A549 (cell line): Measurements from ENCODE around the gene CNIH3. TPM values are rescaled to one million over a fixed set of nuclear protein-coding genes. Genes with fewer than 3 reads are reported as not detected.

ENCODE experiments used
- ATAC-seq, 2 experiments: fragments of 200-7000 bp in 1 of 2; fragments of >200 bp in 1 of 2; cut with Nextera tagmentation in 1 of 2; cut with Tn5 transposase in 1 of 2; 3 replicates each; pipeline versions ENCODE4 v1.8.0 to v1.9.1; 2018 to 2020; ENCODE audit warnings: mild to moderate bottlenecking in 1 of 2, moderate library complexity in 1 of 2
- CTCF ChIA-PET: fragments of 300-600 bp; sonication (Branson Sonifier 250); formaldehyde crosslinking; extraction: SDS; loops from one replicate; lab custom pipeline; 2021; ENCODE audit warnings: antibody characterized with exemption, inconsistent platforms; lab: Yijun Ruan, JAX
- POLR2A ChIA-PET: fragments of 350-600 bp; formaldehyde crosslinking; extraction: SDS; loops from one replicate; lab custom pipeline; 2021; ENCODE audit warnings: antibody characterized with exemption, inconsistent platforms; lab: Yijun Ruan, JAX
- DNase-seq, 2 experiments: peaks; one replicate each; pipeline versions ENCODE4 v3.0.0 to v3.0.0-alpha.2; 2011 to 2016; ENCODE audit warnings: low read depth in 1 of 2, low spot score in 1 of 2
- FAIRE-seq: peaks from 2 replicates; lab custom pipeline; 2011; peaks lifted over from hg19 to GRCh38; lab: Jason Lieb, UNC
- H3K27ac ChIP-seq, 2 experiments: fragments of >200 bp; sonication (Bioruptor Twin); formaldehyde crosslinking; 3 replicates each; pipeline ENCODE4 v1.5.1; 2016 to 2017
- H3K4me1 ChIP-seq: fragments of >200 bp; sonication (Bioruptor Twin); formaldehyde crosslinking; 3 replicates; pipeline ENCODE4 v1.6.1; 2016
- H3K4me2 ChIP-seq: fragments of >200 bp; sonication (Bioruptor Twin); formaldehyde crosslinking; 3 replicates; pipeline ENCODE4 v1.6.1; 2016
- H3K4me3 ChIP-seq: fragments of >200 bp; sonication (Bioruptor Twin); formaldehyde crosslinking; 3 replicates; pipeline ENCODE4 v1.5.1; 2016
- H3K9me3 ChIP-seq: fragments of >200 bp; sonication (Bioruptor Twin); formaldehyde crosslinking; 3 replicates; pipeline ENCODE4 v1.6.1; 2016
- ATOH8 ChIP-seq: fragments of 250-450 bp; sonication (Bioruptor Pico); IDR thresholded peaks from 2 replicates; pipeline ENCODE4 v1.5.0; 2020; ENCODE audit warnings: low read depth, mild to moderate bottlenecking, moderate library complexity
- CHD2 ChIP-seq: fragments of 150-350 bp; IDR thresholded peaks from 2 replicates; pipeline ENCODE4 v1.6.1; 2014; ENCODE audit warnings: low read length; ENCODE audit not compliant: partially characterized antibody
- CTCF ChIP-seq: fragments of >200 bp; sonication (Bioruptor Twin); formaldehyde crosslinking; IDR thresholded peaks from 3 replicates; pipeline ENCODE4 v1.5.1; 2016
- EHMT2 ChIP-seq: fragments of 200-600 bp; sonication (generic); IDR thresholded peaks from 2 replicates; pipeline ENCODE4 v1.6.1; 2016; ENCODE audit warnings: antibody characterized with exemption, low read depth, mild to moderate bottlenecking, moderate library complexity
- EP300 ChIP-seq, 2 experiments: fragments of >200 bp; sonication (Bioruptor Twin); formaldehyde crosslinking; IDR thresholded peaks; 2 replicates in 1 of 2; 3 replicates in 1 of 2; pipeline ENCODE4 v1.6.1; 2016 to 2017
- ESRRA ChIP-seq: fragments of 150-350 bp; IDR thresholded peaks from 2 replicates; pipeline ENCODE4 v1.6.1; 2014; ENCODE audit warnings: mild to moderate bottlenecking, low read length, borderline replicate concordance
- FOSL2 ChIP-seq, 2 experiments: fragments of 450-650 bp in 1 of 2; fragments of >200 bp in 1 of 2; sonication (Bioruptor Twin) in 1 of 2; formaldehyde crosslinking; IDR thresholded peaks; 2 replicates each; pipeline versions ENCODE4 v1.5.0 to v1.6.1; 2016 to 2020; ENCODE audit warnings: mild to moderate bottlenecking in 1 of 2, moderate library complexity in 1 of 2
- GATA3 ChIP-seq: IDR thresholded peaks from 2 replicates; pipeline ENCODE4 v1.6.1; 2012; ENCODE audit warnings: borderline replicate concordance
- HES2 ChIP-seq: fragments of >200 bp; sonication (Bioruptor Twin); formaldehyde crosslinking; IDR thresholded peaks from 2 replicates; pipeline ENCODE4 v1.6.1; 2016
- HEYL ChIP-seq: fragments of 250-450 bp; sonication (Bioruptor Pico); IDR thresholded peaks from 2 replicates; pipeline ENCODE4 v1.8.0; 2021; ENCODE audit warnings: mild to moderate bottlenecking, moderate library complexity
- HMGXB4 ChIP-seq: fragments of 250-450 bp; sonication (Bioruptor Pico); IDR thresholded peaks from 2 replicates; pipeline ENCODE4 v1.5.0; 2021; ENCODE audit warnings: mild to moderate bottlenecking, moderate library complexity, borderline replicate concordance
- JUN ChIP-seq, 2 experiments: fragments of >200 bp; sonication (Bioruptor Twin); formaldehyde crosslinking; IDR thresholded peaks; 2 replicates in 1 of 2; 3 replicates in 1 of 2; pipeline ENCODE4 v1.6.1; 2016 to 2017
- MAX ChIP-seq: IDR thresholded peaks from 2 replicates; pipeline ENCODE4 v1.6.1; 2012
- MYC ChIP-seq: IDR thresholded peaks from 2 replicates; pipeline ENCODE4 v1.6.1; 2012; ENCODE audit warnings: mild to moderate bottlenecking, inconsistent platforms, low read length, improper control_type of control experiment, borderline replicate concordance
- NR3C1 ChIP-seq: fragments of >200 bp; sonication (Bioruptor Twin); formaldehyde crosslinking; IDR thresholded peaks from 3 replicates; pipeline ENCODE4 v1.6.1; 2017
- PHF8 ChIP-seq: fragments of 200-600 bp; sonication (generic); IDR thresholded peaks from 2 replicates; pipeline ENCODE4 v1.6.1; 2016; ENCODE audit warnings: low read depth, mild to moderate bottlenecking, antibody characterized with exemption, moderate library complexity, borderline replicate concordance
- POLR2A ChIP-seq: IDR thresholded peaks from 2 replicates; pipeline ENCODE4 v1.6.1; 2012; ENCODE audit warnings: mild to moderate bottlenecking, low read length
- REST ChIP-seq: fragments of 200-600 bp; sonication (generic); IDR thresholded peaks from 2 replicates; pipeline ENCODE4 v1.6.1; 2016; ENCODE audit warnings: antibody characterized with exemption, mild to moderate bottlenecking, moderate library complexity
- RFX5 ChIP-seq: fragments of 450-650 bp; IDR thresholded peaks from 2 replicates; pipeline ENCODE4 v1.7.1; 2014; ENCODE audit warnings: antibody characterized with exemption, mild to moderate bottlenecking, moderate library complexity
- SREBF2 ChIP-seq: fragments of 450-650 bp; IDR thresholded peaks from 2 replicates; pipeline ENCODE4 v1.6.1; 2014; ENCODE audit warnings: mild to moderate bottlenecking, moderate library complexity
- TFCP2L1 ChIP-seq: fragments of 250-450 bp; sonication (Bioruptor Pico); IDR thresholded peaks from 2 replicates; pipeline ENCODE4 v1.5.0; 2021; ENCODE audit warnings: mild to moderate bottlenecking
- USF2 ChIP-seq: fragments of 450-650 bp; IDR thresholded peaks from 2 replicates; pipeline ENCODE4 v1.6.1; 2014; ENCODE audit warnings: antibody characterized with exemption
- ZC3H11A ChIP-seq: fragments of 450-650 bp; IDR thresholded peaks from 2 replicates; pipeline ENCODE4 v1.6.1; 2014; ENCODE audit warnings: antibody characterized with exemption, mild to moderate bottlenecking
- ZFP36 ChIP-seq: fragments of 450-650 bp; IDR thresholded peaks from 2 replicates; pipeline ENCODE4 v1.6.1; 2014; ENCODE audit warnings: borderline replicate concordance; ENCODE audit not compliant: partially characterized antibody
- ZNF302 ChIP-seq: fragments of 250-450 bp; sonication (Bioruptor Pico); IDR thresholded peaks from 2 replicates; pipeline ENCODE4 v1.9.0; 2021; ENCODE audit warnings: inconsistent platforms, mild to moderate bottlenecking, moderate library complexity
- WGBS: methylation state at CpG from one replicate; pipeline ENCODE4 v1.1.6; 2017; ENCODE audit errors: missing lambda C conversion rate; 5-methylcytosine and 5-hydroxymethylcytosine counted together
- polyA plus RNA-seq, 4 experiments: library from polyadenylated mRNA; depleted of rRNA in 3 of 4; stranded (reverse); fragments of >200 nt; fragmentation: RNase III in 1 of 4; extraction: RNeasy Plus Mini Kit Qiagen cat#74134 plus additional on column Dnase treatment in 1 of 4; gene quantifications; 2 replicates in 3 of 4; 3 replicates in 1 of 4; pipeline ENCODE4 v1.2.3, GENCODE V29; 2011 to 2017

The CNIH3 gene
- polyA plus RNA-seq, 2 of the 4 experiments (the other 2 are of a cell fraction) = 0.61 to 0.85 TPM

- Histone ChIP-seq H3K4me3 (no peak overlapping the region), H3K4me2 (no peak overlapping the region), H3K4me1 (no peaks in the 10 kb centered on the region), H3K9me3 (no peaks in the 10 kb centered on the region), H3K27ac (no peak overlapping the region)
- no peak for TF ChIP-seq PHF8
- no peak for TF ChIP-seq EHMT2
- TF ChIP-seq ESRRA = no peak
- no peak for TF ChIP-seq JUN (IDR thresholded peaks at IDR 0.05)
- TF ChIP-seq HMGXB4 (CRISPR knock-in tag) = no peak
- TF ChIP-seq HES2 = no peak
- TF ChIP-seq REST = no peak
- no peak for TF ChIP-seq MAX
- TF ChIP-seq CTCF = no peak
- TF ChIP-seq HEYL = no peak
- ChIA-PET POLR2A (no interaction called here), CTCF (interaction anchor here (1.4 to 10.3 kb wide), 5 partner anchors 43 to 283 kb away, joined by 3 to 126 read pairs (median 4); no protein-coding TSS in a partner anchor)
- 77% methylated on average over 5 of the region's 5 CpGs for WGBS
- FAIRE-seq = no peak
- no peak for ATAC-seq
- DNase-seq = no peak
Measured at GRCh38 chr1:224639426-224639975, 23.4 kb downstream of the CNIH3 start.

- Histone ChIP-seq H3K9me3 (no peaks in the 10 kb centered on the region), H3K4me1 (no peaks in the 10 kb centered on the region), H3K27ac (no peak overlapping the region), H3K4me2 (no peak overlapping the region), H3K4me3 (no peak overlapping the region)
- 72% methylated on average over 6 of the region's 6 CpGs for WGBS
- FAIRE-seq = no peak
- POLR2A ChIA-PET = no interaction called here
- no peak for TF ChIP-seq NR3C1
- TF ChIP-seq USF2 = no peak
- no peak for TF ChIP-seq FOSL2 (IDR thresholded peaks at IDR 0.05)
- no peak for TF ChIP-seq FOSL2 (CRISPR knock-in tag; IDR thresholded peaks at IDR 0.05)
- TF ChIP-seq CTCF = no peak
- no peak for TF ChIP-seq ZC3H11A
- no peak for TF ChIP-seq SREBF2
- no peak for TF ChIP-seq POLR2A
- TF ChIP-seq PHF8 = no peak
- TF ChIP-seq RFX5 = no peak
- no peak for TF ChIP-seq GATA3
- no peak for TF ChIP-seq TFCP2L1 (CRISPR knock-in tag)
- no peak for TF ChIP-seq EP300 (IDR thresholded peaks at IDR 0.05)
- no peak for TF ChIP-seq ZNF302
- TF ChIP-seq ATOH8 (CRISPR knock-in tag) = no peak
- TF ChIP-seq MYC = no peak
- TF ChIP-seq CHD2 = no peak
- TF ChIP-seq ZFP36 = no peak
- CTCF ChIA-PET = interaction anchor here (1.3 to 10.3 kb wide), 7 partner anchors 9 to 283 kb away, joined by 3 to 126 read pairs (median 4); no protein-coding TSS in a partner anchor
- no peak for ATAC-seq
- no peak for DNase-seq
Measured at GRCh38 chr1:224640018-224640417, 23.9 kb downstream of the CNIH3 start.
